ENCODE results near the gene VSTM2L.

The VSTM2L gene

GRCh38 chr20:37902504-37903313 is at the start of gene VSTM2L:
Gene VSTM2L (plus strand): TSS chr20:37903127. CDS start chr20:37903351, 224 bp downstream.
- peak; percentile 47 to 69 (median 52) for DNase-seq

GRCh38 chr20:37853823-37854375 is 49.0 kb upstream of the VSTM2L start:
- DNase-seq: no peak

GRCh38 chr20:37856034-37856433 is 46.9 kb upstream of the VSTM2L start:
- DNase-seq: peak in 1 of 3 donors; percentile 14

GRCh38 chr20:37856932-37857660 is 45.8 kb upstream of the VSTM2L start:
- peak in 2 of 3 donors; percentile 5 to 51 for DNase-seq

GRCh38 chr20:37859406-37860171 is 43.3 kb upstream of the VSTM2L start:
- DNase-seq: peak in 1 of 3 donors; percentile 16

GRCh38 chr20:37863289-37863688 is 39.6 kb upstream of the VSTM2L start:
- DNase-seq: no peak

GRCh38 chr20:37864298-37864697 is 38.6 kb upstream of the VSTM2L start:
- no peak for DNase-seq

- DNase-seq: peak in 1 of 3 donors; percentile 9
Measured at GRCh38 chr20:37866051-37866450, 36.9 kb upstream of the VSTM2L start.

GRCh38 chr20:37867289-37868195 is 35.4 kb upstream of the VSTM2L start:
- no peak for DNase-seq

- peak in 1 of 3 donors; percentile 17 for DNase-seq
Measured at GRCh38 chr20:37868851-37869333, 34.0 kb upstream of the VSTM2L start.

GRCh38 chr20:37869334-37869861 is 33.5 kb upstream of the VSTM2L start:
- DNase-seq: peak; percentile 2 to 23 (median 17)

GRCh38 chr20:37870294-37870693 is 32.6 kb upstream of the VSTM2L start:
- DNase-seq: no peak

- no peak for DNase-seq
Measured at GRCh38 chr20:37871751-37872150, 31.2 kb upstream of the VSTM2L start.

GRCh38 chr20:37872161-37872560 is 30.8 kb upstream of the VSTM2L start:
- peak in 1 of 3 donors; percentile 2 for DNase-seq

GRCh38 chr20:37873884-37874283 is 29.0 kb upstream of the VSTM2L start:
- no peak for DNase-seq

- DNase-seq: no peak
Measured at GRCh38 chr20:37875460-37876175, 27.3 kb upstream of the VSTM2L start.

- no peak for DNase-seq
Measured at GRCh38 chr20:37876863-37877262, 26.1 kb upstream of the VSTM2L start.

- peak in 1 of 3 donors; percentile 14 for DNase-seq
Measured at GRCh38 chr20:37877832-37878772, 24.8 kb upstream of the VSTM2L start.

Data from suppressor macrophage treated with lipopolysaccharide for 1 hour (primary cell).